DOHH2 (cell line): Measurements from ENCODE around the gene FNDC3B.

ENCODE experiments used
- H3F3A ChIP-seq: fragments of 200-600 bp; sonication (generic), shearing (Covaris generic); 2 replicates; pipeline ENCODE4 v1.6.0; 2016; ENCODE audit warnings: antibody characterized with exemption, mild to moderate bottlenecking; ENCODE audit not compliant: control insufficient read depth, insufficient read depth
- H3K27ac ChIP-seq: fragments of 200-600 bp; sonication (generic); 2 replicates; pipeline ENCODE4 v1.5.1; 2014; ENCODE audit warnings: low read depth, mild to moderate bottlenecking, low read length, moderate library complexity
- H3K27me3 ChIP-seq: fragments of 200-600 bp; sonication (generic); 2 replicates; pipeline ENCODE4 v1.6.1; 2014; ENCODE audit warnings: mild to moderate bottlenecking, low read length, mixed read lengths; ENCODE audit not compliant: control insufficient read depth
- H3K36me3 ChIP-seq: fragments of 200-600 bp; sonication (generic); 2 replicates; pipeline ENCODE4 v1.6.1; 2014; ENCODE audit warnings: mild to moderate bottlenecking, low read length, moderate library complexity, mixed read lengths; ENCODE audit not compliant: control insufficient read depth
- H3K4me1 ChIP-seq: fragments of 200-600 bp; sonication (generic); 2 replicates; pipeline ENCODE4 v1.6.1; 2014; ENCODE audit warnings: mild to moderate bottlenecking, low read length, mixed read lengths; ENCODE audit not compliant: control insufficient read depth
- H3K4me2 ChIP-seq: fragments of 200-600 bp; sonication (generic); 2 replicates; pipeline ENCODE4 v1.6.0; 2014; ENCODE audit warnings: mild to moderate bottlenecking, low read length, moderate library complexity
- H3K4me3 ChIP-seq: fragments of 200-600 bp; sonication (generic); 2 replicates; pipeline ENCODE4 v1.5.1; 2014; ENCODE audit warnings: mild to moderate bottlenecking, low read length, mixed read lengths
- H3K79me2 ChIP-seq: fragments of 200-600 bp; sonication (generic); 2 replicates; pipeline ENCODE4 v1.6.1; 2014; ENCODE audit warnings: mild to moderate bottlenecking, low read length, mixed read lengths; ENCODE audit not compliant: control insufficient read depth
- H3K9me2 ChIP-seq: fragments of 200-600 bp; sonication (generic); replicated peaks from 2 replicates; pipeline ENCODE4 v1.6.1; 2014; ENCODE audit warnings: mild to moderate bottlenecking, low read length, mixed read lengths; ENCODE audit not compliant: control insufficient read depth
- H3K9me3 ChIP-seq: fragments of 200-600 bp; sonication (generic); 2 replicates; pipeline ENCODE4 v1.6.1; 2014; ENCODE audit warnings: antibody characterized with exemption, low read length, mixed read lengths; ENCODE audit not compliant: control insufficient read depth, insufficient read depth
- H4K20me1 ChIP-seq: fragments of 200-600 bp; sonication (generic); 2 replicates; pipeline ENCODE4 v1.6.0; 2014; ENCODE audit warnings: low read depth, mild to moderate bottlenecking, antibody characterized with exemption, low read length, moderate library complexity; ENCODE audit not compliant: control insufficient read depth, insufficient read depth
- CTCF ChIP-seq: fragments of 200-600 bp; sonication (generic); IDR thresholded peaks from one replicate; pipeline ENCODE4 v1.5.1; 2014; ENCODE audit warnings: antibody characterized with exemption, mild to moderate bottlenecking, low read depth, low read length; ENCODE audit not compliant: poor library complexity, severe bottlenecking
- EZH2phosphoT487 ChIP-seq: fragments of 200-600 bp; sonication (generic); IDR thresholded peaks from 2 replicates; pipeline ENCODE4 v1.6.1; 2017; ENCODE audit warnings: borderline replicate concordance, mild to moderate bottlenecking, antibody characterized with exemption, low read length, moderate library complexity, mixed read lengths

Gene FNDC3B

DNA sequence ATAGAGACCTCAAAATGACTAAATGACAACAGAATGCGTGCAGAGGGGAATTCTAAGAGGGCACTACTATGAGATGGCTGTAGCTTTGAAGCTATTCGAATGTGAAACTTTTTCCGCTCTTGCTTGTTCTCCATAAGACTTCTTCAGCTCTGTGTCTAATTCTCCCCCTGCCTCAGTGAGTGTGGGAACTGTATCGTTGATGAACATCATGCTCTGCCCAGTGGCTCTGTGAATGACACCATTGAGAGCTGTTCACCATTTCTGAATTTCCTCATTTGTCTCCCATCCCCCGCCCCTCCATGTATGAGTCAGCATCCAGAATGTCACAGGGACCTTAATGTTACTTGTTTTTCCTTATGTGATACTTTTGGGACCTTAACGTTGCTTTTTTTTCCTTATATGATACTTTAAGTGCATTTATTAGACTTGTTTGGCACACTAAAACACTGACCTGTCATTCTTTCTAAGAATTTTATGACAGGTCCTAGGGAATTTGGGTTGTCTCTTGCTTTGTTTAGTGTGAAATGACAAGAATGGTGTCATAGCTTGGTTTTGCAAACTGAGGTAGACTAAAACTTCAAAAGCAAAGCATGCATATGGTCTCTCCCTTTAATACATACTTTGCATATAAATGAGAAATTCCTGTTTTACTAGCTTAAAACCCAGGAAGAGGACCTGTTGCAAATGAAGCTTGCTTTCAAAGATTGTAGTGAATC is 99.6 kb downstream of the FNDC3B start:
- H3K4me2 ChIP-seq, result no peak overlapping the region
- no peak overlapping the region for H3K4me3 ChIP-seq
- TF ChIP-seq EZH2phosphoT487 (no peak), CTCF (no peak)
- no peak overlapping the region for H3K27ac ChIP-seq
- peaks cover 34% of the 10 kb centered on the region for H3K4me1 ChIP-seq
- H3K9me3 ChIP-seq, result no peaks in the 10 kb centered on the region
- no peaks in the 10 kb centered on the region for H3K79me2 ChIP-seq
- no peaks in the 10 kb centered on the region for H3K36me3 ChIP-seq
- H3F3A ChIP-seq, result no peaks in the 10 kb centered on the region
- H4K20me1 ChIP-seq, result no peaks in the 10 kb centered on the region
- no peaks in the 10 kb centered on the region for H3K9me2 ChIP-seq
- H3K27me3 ChIP-seq, result no peaks in the 10 kb centered on the region

GRCh38 chr3:172139528-172140276 is 100.3 kb downstream of the FNDC3B start:
- Histone ChIP-seq H3F3A (no peaks in the 10 kb centered on the region), H3K27ac (no peak overlapping the region), H3K79me2 (no peaks in the 10 kb centered on the region), H4K20me1 (no peaks in the 10 kb centered on the region), H3K9me2 (no peaks in the 10 kb centered on the region), H3K4me3 (no peak overlapping the region), H3K4me2 (no peak overlapping the region), H3K9me3 (no peaks in the 10 kb centered on the region), H3K4me1 (peaks cover 36% of the 10 kb centered on the region), H3K27me3 (no peaks in the 10 kb centered on the region), H3K36me3 (no peaks in the 10 kb centered on the region)
- TF ChIP-seq CTCF, result no peak
- TF ChIP-seq EZH2phosphoT487, result no peak

GRCh38 chr3:172140499-172141391 is 101.4 kb downstream of the FNDC3B start:
- H3K4me2 ChIP-seq, result no peak overlapping the region
- H3K4me3 ChIP-seq, result no peak overlapping the region
- H3K79me2 ChIP-seq, result no peaks in the 10 kb centered on the region
- 0 out of 2 replicates have a peak, but pooled peaks cover 2% of the 10 kb centered on the region for H3F3A ChIP-seq
- no peaks in the 10 kb centered on the region for H3K9me2 ChIP-seq
- no peak overlapping the region for H3K27ac ChIP-seq
- TF ChIP-seq CTCF, result no peak
- no peak for TF ChIP-seq EZH2phosphoT487
- H3K4me1 ChIP-seq, result peaks cover 45% of the 10 kb centered on the region
- H3K27me3 ChIP-seq, result no peaks in the 10 kb centered on the region
- no peaks in the 10 kb centered on the region for H4K20me1 ChIP-seq
- no peaks in the 10 kb centered on the region for H3K9me3 ChIP-seq
- H3K36me3 ChIP-seq, result no peaks in the 10 kb centered on the region
